KOPT-K1 (cell line): ENCODE data around the gene AKAP4.

ENCODE experiments used
- H3K27ac ChIP-seq: fragments of 200-600 bp; sonication (generic); 2 replicates; pipeline ENCODE4 v1.5.1; 2016; ENCODE audit warnings: antibody characterized with exemption, mild to moderate bottlenecking, low read depth, low read length; ENCODE audit not compliant: poor library complexity, severe bottlenecking
- H3K36me3 ChIP-seq: fragments of 200-600 bp; sonication (generic); 2 replicates; pipeline ENCODE4 v1.5.1; 2017; ENCODE audit warnings: antibody characterized with exemption, mild to moderate bottlenecking, low read length, moderate library complexity; ENCODE audit not compliant: insufficient read depth
- H3K9me3 ChIP-seq: fragments of 200-600 bp; sonication (generic); 2 replicates; pipeline ENCODE4 v1.5.1; 2017; ENCODE audit warnings: antibody characterized with exemption, low read length, mild to moderate bottlenecking; ENCODE audit not compliant: insufficient read depth, poor library complexity, severe bottlenecking

Gene AKAP4

DNA sequence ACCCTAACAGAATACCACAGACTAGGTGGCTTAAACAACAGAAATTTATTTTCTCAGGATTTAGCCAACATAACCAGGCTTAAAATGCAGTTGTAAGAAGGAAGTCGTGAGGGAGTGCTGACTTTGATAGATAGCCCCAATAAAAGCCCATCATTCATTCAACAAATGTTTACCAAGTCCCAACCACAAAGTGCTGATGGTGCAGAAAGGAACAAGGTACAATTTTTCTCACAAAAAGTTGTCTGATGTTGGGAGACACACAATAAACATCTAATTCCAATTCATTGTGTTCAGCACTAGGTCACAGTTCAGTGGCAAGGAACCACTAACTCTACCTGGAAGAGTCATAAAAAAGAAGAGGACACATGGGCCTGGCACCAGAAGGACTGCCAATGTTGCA, 42.2 kb downstream of the AKAP4 start:
- H3K27ac ChIP-seq: no peak overlapping the region
- no peaks in the 10 kb centered on the region for H3K36me3 ChIP-seq

DNA sequence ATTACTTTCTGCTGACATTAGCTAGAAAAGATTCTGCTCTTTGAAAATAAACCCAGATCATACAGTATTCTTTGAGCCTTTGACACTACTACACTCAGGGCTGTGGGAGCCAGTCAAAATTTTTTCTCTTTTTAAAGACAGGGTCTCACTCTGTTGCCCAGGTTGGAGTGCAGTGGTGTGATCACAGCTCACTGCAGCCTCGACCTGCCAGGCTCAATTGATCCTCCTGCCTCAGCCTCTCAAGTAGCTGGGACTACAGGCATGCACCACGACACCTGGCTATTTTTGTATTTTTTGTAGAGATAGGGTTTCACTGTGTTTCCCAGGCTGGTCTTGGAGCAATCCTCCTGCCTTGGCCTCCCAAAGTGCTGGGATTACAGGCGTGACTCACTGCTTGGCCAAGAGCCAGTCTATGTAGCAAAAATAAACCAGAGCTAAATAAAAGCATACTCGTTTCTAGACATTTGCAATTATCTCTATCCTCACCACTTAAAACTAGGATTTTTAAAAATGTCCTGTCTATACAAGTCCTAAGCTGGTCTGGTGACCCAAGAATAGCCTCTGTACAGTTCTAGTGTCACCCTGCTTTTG, 43.2 kb downstream of the AKAP4 start:
- Histone ChIP-seq H3K36me3 (no peaks in the 10 kb centered on the region), H3K9me3 (no peaks in the 10 kb centered on the region), H3K27ac (no peak overlapping the region)

More for the DNA sequence above, 42.2 kb downstream of the AKAP4 start:
- H3K9me3 ChIP-seq: no peaks in the 10 kb centered on the region

DNA sequence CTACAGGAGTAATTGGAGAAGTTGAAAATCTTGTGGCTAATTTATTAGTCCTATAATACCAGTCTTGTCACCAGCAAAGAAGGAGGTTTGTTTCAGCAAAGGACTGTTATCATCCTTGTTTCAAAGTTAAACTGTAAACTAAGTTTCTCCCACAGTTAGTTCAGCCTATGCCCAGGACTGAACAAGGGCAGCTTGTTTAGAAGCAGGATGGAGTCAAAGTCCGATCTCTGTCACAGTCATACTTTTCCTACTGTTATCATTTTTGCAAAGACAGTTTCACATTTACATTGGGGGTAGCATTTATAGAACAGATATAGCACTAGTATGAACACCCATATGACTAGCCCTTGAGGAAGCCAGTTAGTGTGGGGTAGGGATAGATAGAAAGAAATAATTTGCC, 46.4 kb downstream of the AKAP4 start:
- Histone ChIP-seq H3K27ac (no peak overlapping the region), H3K36me3 (no peaks in the 10 kb centered on the region), H3K9me3 (no peaks in the 10 kb centered on the region)

DNA sequence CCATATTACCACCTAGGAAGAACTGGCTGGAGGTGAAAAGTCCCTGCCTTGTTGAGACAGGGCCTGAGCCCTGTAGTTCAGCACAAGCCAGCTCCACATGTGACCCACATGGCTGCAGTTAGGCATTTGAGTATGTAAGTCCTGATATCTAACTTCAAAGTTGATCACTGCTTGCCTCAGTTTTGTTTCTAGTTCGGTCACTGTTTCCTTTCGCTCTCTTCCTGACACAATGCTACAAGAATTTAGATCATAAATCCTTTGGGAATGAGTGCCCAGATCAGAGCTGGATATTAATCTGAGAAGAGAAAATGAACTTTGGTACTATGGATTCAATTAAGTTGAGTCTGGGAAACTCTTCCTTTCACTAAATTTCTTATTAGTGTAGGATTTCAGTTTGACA, 48.4 kb downstream of the AKAP4 start:
- Histone ChIP-seq H3K36me3 (no peaks in the 10 kb centered on the region), H3K9me3 (no peaks in the 10 kb centered on the region), H3K27ac (no peak overlapping the region)

DNA sequence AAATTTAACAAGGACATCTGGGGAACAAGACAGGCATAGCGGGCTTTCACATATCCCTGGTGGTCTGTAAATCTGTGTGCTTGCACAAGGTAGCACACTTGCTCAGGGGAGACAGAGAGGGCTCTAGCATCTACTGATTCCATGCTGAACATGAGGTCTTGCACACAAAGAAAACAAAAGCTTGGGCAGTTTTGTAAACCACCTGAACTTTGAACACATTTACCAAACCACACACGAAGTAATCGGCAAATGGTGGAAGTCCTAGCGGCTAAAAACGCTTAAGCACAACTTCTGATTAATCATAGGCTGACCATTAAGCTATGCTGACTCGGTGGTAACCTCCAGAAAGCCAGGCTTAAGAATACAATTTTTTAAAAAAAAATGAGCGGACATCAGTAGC, 52.8 kb downstream of the AKAP4 start:
- H3K27ac ChIP-seq: no peak overlapping the region
- no peaks in the 10 kb centered on the region for H3K9me3 ChIP-seq
- no peaks in the 10 kb centered on the region for H3K36me3 ChIP-seq
